NOMO-1 (cell line): ENCODE data around the gene ADH4.
"Not testable (repeated sequence)": the region's sequence is repeated elsewhere in the genome, so short reads cannot be mapped to it uniquely, and the experiment has no call there.

Experiments used
- DNase-seq, 2 experiments: peaks; one replicate each; lab custom pipeline; 2025; ENCODE audit not compliant: unreplicated experiment in 2 of 2; lab: John Stamatoyannopoulos, UW

ADH4 gene

DNA sequence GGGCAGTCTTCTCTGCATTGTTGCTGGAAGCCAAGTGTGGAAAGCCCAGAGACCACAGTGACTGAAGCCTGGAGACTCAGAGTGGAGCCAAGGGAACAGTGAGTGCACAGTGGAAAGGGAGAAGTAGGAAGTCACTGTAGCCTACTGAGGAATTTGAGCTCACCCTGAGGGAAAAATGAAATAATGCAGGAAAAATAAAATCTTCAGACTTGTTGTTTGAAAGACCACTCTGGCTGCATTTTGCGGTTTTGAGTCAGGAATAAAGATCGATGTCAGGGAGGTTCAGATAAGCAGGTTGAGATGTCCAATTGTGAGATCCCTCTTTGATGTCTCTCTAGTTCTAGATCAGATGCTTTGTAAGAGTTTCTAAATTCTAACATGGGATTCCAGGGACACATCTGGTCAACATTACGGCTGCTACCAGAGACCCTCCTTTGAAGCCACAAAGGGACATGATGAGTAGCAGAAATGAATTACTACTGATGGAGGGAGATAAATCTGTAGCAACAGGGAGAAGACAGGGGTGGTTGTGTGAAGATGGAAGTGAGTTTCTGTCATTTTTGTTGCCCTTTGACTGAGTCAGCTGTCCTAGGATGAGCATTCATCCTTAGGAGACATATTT is 8.4 kb downstream of the ADH4 start:
- DNase-seq, result no peak

DNA sequence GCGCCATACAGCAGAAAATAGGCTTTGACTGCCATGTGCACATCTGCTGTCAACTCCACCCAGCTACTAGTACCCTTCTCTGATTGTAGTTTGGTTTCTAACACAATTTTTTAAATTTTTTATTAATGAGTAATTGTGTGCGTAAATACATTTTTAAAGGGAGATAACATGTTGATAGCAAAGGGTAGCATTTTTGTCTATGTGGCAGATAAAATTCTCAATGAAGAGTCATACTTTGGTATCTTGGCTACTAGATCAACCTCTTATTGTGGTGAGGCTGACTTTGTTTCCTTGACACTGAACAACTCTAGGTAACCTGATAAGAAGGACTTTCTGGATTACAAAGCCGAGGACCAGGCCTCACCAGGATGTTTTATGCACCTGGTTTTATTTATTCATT is 9.5 kb downstream of the ADH4 start:
- DNase-seq, result no peak

DNA sequence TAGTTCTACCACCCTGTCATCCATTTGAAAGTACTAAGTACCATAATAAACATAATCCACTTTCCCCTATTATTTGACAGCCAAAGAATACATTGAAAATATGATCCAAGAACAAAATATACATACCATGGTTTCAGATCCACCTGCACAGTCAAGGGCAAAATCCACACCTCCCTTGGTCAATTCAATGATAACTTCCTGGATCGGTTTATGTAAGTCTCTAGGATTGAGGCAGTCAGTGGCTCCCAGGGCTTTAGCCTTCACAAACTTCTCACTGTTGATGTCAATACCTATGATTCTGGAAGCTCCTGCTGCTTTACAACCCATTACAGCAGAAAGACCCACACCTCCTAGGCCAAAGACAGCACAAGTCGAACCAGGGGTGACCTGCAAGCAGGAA is 12.7 kb downstream of the ADH4 start:
- DNase-seq, result no peak

DNA sequence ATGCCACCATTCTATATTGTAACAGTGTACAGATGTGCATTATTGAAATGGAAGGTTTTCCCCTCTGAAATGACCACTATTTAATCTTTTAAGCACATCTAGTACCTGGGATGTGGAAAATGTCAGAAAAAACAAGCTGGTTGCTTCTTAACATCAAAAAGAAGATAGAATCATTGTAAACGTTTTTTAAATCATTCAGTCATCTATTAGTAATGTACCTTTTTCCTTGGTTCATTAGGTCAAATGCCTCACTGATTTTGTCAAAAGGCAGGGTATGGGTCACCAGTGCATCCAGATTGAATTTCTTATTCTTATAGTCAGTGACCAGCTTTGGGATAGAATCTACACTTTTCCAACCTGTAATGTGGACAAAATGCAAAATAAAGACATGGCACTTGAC is 17.7 kb downstream of the ADH4 start:
- DNase-seq, result no peak

GRCh38 chr4:99121008-99121407 is 23.1 kb downstream of the ADH4 start:
- DNase-seq, result no peak

- DNase-seq, result no peak
Observed at GRCh38 chr4:99120501-99120900, 23.6 kb downstream of the ADH4 start.

DNA sequence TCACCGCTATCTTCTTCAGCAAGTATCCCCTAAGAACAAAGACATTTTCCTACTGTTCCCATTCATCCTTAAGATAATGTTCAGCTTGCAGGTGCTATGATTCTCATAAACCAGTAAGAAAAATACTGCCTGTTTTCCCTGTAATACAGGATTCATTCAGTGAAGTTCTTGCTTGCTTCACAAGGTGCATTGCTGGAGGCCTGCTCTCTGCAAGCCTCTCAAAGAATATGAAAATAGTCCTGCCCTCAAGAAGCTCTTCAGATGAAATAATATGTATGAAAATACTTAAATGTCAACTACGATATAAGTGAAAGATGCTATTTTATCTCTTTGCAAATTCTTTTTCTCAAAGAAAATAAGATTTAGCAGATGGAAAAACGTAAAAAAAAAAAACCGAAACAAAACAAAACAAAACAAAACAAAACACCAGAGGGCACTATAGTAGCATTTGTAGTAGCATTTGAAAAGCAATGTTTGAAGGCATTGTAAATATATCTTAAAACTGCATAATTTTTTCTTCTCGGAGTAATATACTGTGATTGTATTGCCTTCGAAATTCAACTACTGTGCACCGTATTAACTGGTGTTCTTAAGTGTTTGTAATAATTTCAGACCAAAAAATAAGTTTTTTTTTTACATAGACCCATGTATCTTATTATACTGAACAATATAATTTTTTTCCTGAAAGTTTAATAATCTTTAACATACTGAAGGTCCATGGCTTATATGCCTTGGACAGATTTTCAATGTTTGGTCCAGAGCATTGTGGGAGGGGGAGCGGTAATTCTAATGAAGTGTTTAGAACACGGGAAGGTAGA is 26.0 kb downstream of the ADH4 start:
- DNase-seq, result no peak

DNA sequence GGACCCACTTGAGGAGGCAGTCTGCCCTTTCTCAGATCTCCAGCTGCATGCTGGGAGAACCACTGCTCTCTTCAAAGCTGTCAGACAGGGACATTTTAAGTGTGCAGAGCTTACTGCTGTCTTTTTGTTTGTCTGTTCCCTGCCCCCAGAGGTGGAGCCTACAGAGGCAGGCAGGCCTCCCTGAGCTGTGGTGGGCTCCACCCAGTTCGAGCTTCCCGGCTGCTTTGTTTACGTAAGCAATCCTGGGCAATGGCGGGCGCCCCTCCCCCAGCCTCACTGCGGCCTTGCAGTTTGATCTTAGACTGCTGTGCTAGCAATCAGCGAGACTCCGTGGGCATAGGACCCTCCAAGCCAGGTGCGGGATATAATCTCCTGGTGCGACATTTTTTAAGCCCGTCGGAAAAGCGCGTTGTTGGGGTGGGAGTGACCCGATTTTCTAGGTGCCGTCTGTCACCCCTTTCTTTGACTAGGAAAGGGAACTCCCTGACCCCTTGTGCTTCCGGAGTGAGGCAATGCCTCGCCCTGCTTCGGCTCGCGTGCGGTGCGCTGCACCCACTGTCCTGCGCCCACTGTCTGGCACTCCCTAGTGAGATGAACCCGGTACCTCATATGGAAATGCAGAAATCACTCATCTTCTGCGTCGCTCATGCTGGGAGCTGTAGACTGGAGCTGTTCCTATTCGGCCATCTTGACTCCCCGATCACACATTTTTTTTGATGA is 26.8 kb downstream of the ADH4 start:
- not testable (repeated sequence) for DNase-seq

DNA sequence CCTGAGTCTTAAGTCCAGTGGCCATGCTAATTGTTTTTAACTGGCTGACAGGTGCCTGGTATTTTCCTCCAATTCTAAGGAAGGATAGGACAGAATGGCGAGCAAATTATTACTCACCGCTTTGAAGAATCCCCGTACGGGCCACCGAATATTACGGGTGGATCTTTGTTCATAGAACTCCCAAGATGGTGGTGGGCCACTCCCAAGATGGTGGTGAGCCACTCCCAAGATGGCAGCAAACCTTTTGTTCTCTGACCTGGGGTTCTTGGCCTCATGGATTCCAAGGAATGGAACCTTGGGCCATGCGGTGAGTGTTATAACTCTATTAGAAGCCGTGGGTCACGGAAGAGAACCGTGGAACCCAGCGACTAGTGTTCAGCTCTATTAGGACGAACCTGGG is 34.8 kb downstream of the ADH4 start:
- not testable (repeated sequence) for DNase-seq

- no peak for DNase-seq
Observed at GRCh38 chr4:99104153-99104552, 39.9 kb downstream of the ADH4 start.

GRCh38 chr4:99103166-99103565 is 40.9 kb downstream of the ADH4 start:
- DNase-seq, result no peak

- no peak for DNase-seq
Observed at GRCh38 chr4:99102634-99103033, 41.5 kb downstream of the ADH4 start.

DNA sequence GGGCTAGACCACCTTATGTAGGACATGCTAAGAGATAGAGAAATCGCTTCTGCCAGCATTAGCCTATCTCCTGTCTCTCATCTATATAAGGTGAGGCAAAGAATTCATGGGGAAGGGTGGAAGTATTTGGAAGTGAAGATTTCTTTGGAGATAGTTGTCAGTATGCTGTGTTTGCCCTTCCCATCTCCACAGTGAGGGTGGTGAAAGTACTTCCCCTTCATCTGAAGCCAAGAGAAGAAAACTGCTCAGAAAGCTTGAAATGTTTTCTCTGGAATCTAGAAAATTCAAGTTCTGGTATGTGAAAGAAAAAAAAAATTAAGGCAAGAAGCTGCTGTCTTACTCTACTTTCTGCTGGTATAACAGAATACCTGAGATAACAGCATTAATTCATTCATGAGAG is 43.2 kb downstream of the ADH4 start:
- no peak for DNase-seq

- not testable (repeated sequence) for DNase-seq
Observed at GRCh38 chr4:99099814-99100213, 44.3 kb downstream of the ADH4 start.

DNA sequence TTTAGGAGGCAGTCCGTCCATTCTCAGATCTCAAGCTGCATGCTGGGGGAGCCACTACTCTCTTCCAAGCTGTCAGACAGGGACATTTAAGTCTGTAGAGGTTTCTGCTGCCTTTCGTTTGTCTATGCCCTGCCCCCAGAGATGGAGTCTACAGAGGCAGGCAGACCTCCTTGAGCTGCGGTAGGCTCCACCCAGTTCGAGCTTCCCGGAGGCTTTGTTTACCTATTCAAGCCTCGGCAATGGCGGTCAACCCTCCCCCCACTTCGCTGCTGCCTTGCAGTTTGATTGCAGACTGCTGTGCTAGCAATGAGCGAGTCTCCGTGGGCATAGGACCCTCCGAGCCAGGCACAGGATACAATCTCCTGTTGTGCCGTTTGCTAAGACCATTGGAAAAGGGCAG is 44.8 kb downstream of the ADH4 start:
- no peak for DNase-seq

GRCh38 chr4:99091841-99092240 is 52.3 kb downstream of the ADH4 start:
- DNase-seq, result not testable (repeated sequence)

DNA sequence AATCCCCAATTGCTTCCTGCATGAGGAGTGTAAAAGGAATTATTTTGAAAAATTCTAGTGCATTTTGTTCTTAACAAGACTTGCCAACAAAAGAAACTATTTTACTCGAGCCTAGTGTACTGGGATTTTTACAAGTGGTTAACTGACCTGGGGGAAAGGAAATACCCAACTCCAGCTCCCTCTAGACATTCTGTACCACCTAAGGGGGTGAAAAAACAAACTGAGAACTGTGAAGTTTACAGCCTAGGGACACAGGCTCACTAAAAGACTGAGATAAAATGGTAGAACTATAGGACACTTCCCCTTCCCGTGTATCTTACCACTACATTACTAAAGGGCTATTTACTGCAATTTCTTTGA is 52.9 kb downstream of the ADH4 start:
- no peak for DNase-seq

GRCh38 chr4:99090481-99091215 is 53.4 kb downstream of the ADH4 start:
- DNase-seq, result no peak

DNA sequence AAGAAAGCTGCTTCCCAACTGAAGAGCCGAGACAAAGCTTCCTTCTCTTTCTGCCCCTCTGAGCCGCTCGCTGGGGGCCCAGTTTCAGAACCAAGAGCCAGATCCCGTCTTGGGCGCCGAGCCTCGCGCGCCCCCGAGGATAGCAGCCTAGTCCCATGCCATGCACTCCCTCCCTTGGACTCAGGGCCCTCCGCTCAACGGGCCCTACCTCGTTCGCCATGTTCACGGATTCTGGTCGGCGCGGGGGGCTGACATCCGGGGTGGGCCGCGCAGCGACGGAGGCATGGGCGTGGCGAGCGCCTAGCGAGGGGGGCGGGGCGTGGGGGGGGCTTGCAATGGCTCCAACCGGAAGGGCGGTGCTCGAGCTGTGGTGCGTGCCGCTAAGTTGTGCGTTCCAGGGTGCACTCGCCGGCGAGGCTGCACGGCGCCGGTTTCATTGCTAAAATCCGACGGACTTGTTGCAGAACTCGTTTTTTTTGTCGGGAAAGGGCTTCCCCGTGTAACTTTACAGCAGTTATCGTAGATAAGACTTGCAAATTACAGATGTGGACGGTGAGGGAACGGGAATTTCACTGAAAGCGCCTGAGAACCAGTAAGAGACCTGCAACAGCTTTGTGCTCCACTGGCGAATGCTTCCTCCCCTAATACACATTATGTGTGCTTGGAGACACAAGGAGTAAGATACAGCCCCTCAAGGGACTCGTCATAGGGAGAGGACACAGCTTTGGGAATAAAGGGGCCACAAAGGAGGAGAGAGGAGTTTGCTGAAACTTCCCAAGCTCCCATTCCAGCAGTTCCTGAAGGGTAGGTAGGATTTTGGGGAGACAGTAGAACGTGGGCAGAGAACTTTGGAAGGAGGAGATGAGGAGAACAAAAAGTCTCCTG is 55.4 kb downstream of the ADH4 start, which contains the start of gene ADH5:
TSS of gene ADH5 (minus strand) at position 308 of the 885 bp plus-strand sequence. CDS start at position 220, 88 bp downstream.
- DNase-seq, result peak; percentile 68 to 78

DNA sequence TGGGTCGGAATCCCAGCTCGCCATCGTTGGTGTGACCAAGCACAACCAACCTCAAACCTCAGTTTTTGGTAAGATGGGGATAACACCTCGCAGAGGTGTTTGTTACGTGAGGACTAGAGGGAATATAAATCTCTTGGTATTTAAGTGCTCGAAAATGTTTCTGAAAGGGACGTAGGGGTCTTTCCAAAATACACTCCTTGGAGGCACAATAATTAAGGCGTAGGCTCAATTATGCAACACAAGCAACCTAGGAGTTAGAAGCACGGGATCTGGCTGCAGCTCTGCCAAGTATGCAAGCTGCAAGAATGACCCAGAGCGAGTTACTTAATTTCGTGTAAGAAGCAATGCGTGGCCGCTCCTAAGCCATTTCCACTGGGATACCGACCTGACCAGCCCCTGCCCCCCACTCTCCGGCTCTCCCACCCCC is 56.1 kb downstream of the ADH4 start:
- DNase-seq, result peak; percentile 34 to 56
